NT2/D1 (cell line): ENCODE data around the gene HECTD1.
"Not testable (repeated sequence)": the region's sequence is repeated elsewhere in the genome, so short reads cannot be mapped to it uniquely, and the experiment has no call there.

Experiments
- DNase-seq: peaks from one replicate; pipeline ENCODE4 v3.0.0-alpha.2; 2011; ENCODE audit warnings: low read depth, low spot score
- H3K27me3 ChIP-seq: 2 replicates; pipeline ENCODE4 v1.6.0; 2011; ENCODE audit warnings: mild to moderate bottlenecking; ENCODE audit not compliant: insufficient read length, insufficient read depth
- H3K36me3 ChIP-seq: 2 replicates; pipeline ENCODE4 v1.6.1; 2011; ENCODE audit warnings: mild to moderate bottlenecking, low read length, mixed read lengths; ENCODE audit not compliant: insufficient read depth, insufficient read length
- H3K4me1 ChIP-seq: 2 replicates; pipeline ENCODE4 v1.5.1; 2011; ENCODE audit not compliant: insufficient read depth, insufficient read length
- H3K4me3 ChIP-seq: 2 replicates; pipeline ENCODE4 v1.5.1; 2011; ENCODE audit warnings: low read depth; ENCODE audit not compliant: insufficient read length
- H3K9ac ChIP-seq: 2 replicates; pipeline ENCODE4 v1.6.0; 2011; ENCODE audit warnings: low read depth; ENCODE audit not compliant: insufficient read length
- H3K9me3 ChIP-seq: 2 replicates; pipeline ENCODE4 v1.5.1; 2011; ENCODE audit warnings: mild to moderate bottlenecking, low read length; ENCODE audit not compliant: insufficient read depth
- SUZ12 ChIP-seq: IDR thresholded peaks from 2 replicates; pipeline ENCODE4 v1.6.1; 2011; ENCODE audit not compliant: insufficient read length, insufficient read depth; ENCODE audit errors: extremely low read depth
- YY1 ChIP-seq: IDR thresholded peaks from 2 replicates; pipeline ENCODE4 v1.6.1; 2011; ENCODE audit not compliant: insufficient read length, insufficient read depth
- ZNF274 ChIP-seq: IDR thresholded peaks from 2 replicates; pipeline ENCODE4 v1.6.1; 2011; ENCODE audit warnings: mild to moderate bottlenecking, low read depth, low read length

The HECTD1 gene

DNA sequence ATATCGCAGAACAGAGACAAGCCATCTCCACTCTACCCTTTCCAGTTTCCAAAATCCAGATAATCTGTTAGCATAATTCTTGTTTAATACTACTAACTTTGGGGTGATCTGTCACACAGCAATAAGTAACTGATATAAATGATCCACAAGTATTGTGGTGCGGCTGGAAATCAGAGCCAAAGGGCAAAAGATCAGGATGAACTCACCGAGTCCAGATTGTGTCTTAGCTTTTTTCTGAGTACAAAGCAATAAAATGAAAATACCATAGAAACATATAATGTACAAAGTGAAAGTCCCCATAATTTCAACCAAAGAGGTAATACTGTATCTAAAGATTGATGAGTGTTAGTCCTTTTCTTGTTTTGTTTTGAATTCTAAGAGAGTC, 17.4 kb downstream of the HECTD1 start:
- Histone ChIP-seq H3K4me3 (no peak overlapping the region), H3K9me3 (no peaks in the 10 kb centered on the region), H3K27me3 (no peaks in the 10 kb centered on the region), H3K4me1 (no peaks in the 10 kb centered on the region), H3K36me3 (peaks cover 23% of the 10 kb centered on the region), H3K9ac (no peak overlapping the region)
- TF ChIP-seq ZNF274: no peak
- no peak for TF ChIP-seq YY1
- TF ChIP-seq SUZ12: no peak
- DNase-seq: no peak

- no peaks in the 10 kb centered on the region for H3K9me3 ChIP-seq
- no peaks in the 10 kb centered on the region for H3K4me1 ChIP-seq
- TF ChIP-seq SUZ12: no peak
- TF ChIP-seq YY1: no peak
- TF ChIP-seq ZNF274: no peak
- H3K27me3 ChIP-seq: no peaks in the 10 kb centered on the region
- H3K36me3 ChIP-seq: peaks cover 24% of the 10 kb centered on the region
- DNase-seq: no peak
- no peak overlapping the region for H3K9ac ChIP-seq
- H3K4me3 ChIP-seq: no peak overlapping the region
These were observed 18.0 kb downstream of the HECTD1 start for GRCh38 chr14:31189346-31190218.

- no peak overlapping the region for H3K4me3 ChIP-seq
- H3K9ac ChIP-seq: no peak overlapping the region
- H3K9me3 ChIP-seq: no peaks in the 10 kb centered on the region
- no peak for DNase-seq
- no peaks in the 10 kb centered on the region for H3K4me1 ChIP-seq
- no peak for TF ChIP-seq SUZ12
- TF ChIP-seq ZNF274: no peak
- TF ChIP-seq YY1: no peak
- no peaks in the 10 kb centered on the region for H3K27me3 ChIP-seq
- peaks cover 21% of the 10 kb centered on the region for H3K36me3 ChIP-seq
These were observed 18.8 kb downstream of the HECTD1 start for GRCh38 chr14:31188744-31189143.

- not testable (repeated sequence) for H3K9ac ChIP-seq, H3K27me3 ChIP-seq, DNase-seq, H3K4me1 ChIP-seq, H3K4me3 ChIP-seq, H3K9me3 ChIP-seq
- H3K36me3 ChIP-seq: peaks cover 26% of the 10 kb centered on the region
These were observed 25.6 kb downstream of the HECTD1 start for GRCh38 chr14:31182016-31182415.

- Histone ChIP-seq H3K4me3 (no peak overlapping the region), H3K36me3 (peaks cover 30% of the 10 kb centered on the region), H3K9me3 (no peaks in the 10 kb centered on the region), H3K9ac (no peak overlapping the region), H3K27me3 (no peaks in the 10 kb centered on the region), H3K4me1 (no peaks in the 10 kb centered on the region)
- TF ChIP-seq SUZ12 (no peak), YY1 (no peak), ZNF274 (no peak)
- no peak for DNase-seq
These were observed 26.3 kb downstream of the HECTD1 start for GRCh38 chr14:31181271-31181670.

DNA sequence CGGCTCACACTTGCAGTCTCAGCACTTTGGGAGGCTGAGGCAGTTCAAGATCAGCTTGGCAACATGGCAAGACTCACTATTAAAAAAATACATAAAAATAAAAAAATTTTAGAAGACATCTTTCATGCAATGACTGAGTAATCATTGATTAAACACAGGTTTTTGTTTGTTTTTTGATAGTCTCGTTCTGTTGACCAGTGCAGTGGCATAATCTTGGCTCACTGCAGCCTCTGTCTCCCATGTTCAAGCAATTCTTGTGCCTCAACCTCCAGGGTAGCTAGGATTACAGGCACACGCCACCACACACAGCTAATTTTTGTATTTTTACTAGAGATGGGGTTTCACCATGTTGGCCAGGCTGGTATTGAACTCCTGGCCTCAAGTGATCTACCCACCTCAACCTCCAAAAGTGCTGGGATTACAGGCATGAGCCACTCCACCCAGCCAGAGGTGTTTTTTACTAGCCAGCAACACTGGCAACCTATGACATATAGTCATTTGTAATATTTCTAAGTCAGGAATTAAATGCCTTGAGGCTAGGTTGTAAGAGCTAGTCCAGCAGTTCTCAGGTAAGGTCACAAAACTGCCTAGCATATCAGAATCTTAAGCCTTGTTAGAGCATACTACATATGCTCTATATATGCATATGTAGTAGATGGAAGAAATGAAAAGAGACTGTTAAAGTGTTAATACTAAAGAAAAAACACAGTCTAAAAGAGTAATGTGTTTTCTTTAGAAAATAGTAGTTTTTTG, 27.1 kb downstream of the HECTD1 start:
- no peak overlapping the region for H3K9ac ChIP-seq
- no peak overlapping the region for H3K4me3 ChIP-seq
- no peak for TF ChIP-seq ZNF274
- no peak for DNase-seq
- no peaks in the 10 kb centered on the region for H3K4me1 ChIP-seq
- no peaks in the 10 kb centered on the region for H3K9me3 ChIP-seq
- no peaks in the 10 kb centered on the region for H3K27me3 ChIP-seq
- H3K36me3 ChIP-seq: peaks cover 32% of the 10 kb centered on the region

GRCh38 chr14:31174433-31174832, 33.2 kb downstream of the HECTD1 start:
- peaks cover 79% of the 10 kb centered on the region for H3K36me3 ChIP-seq
- H3K4me1 ChIP-seq: no peaks in the 10 kb centered on the region
- TF ChIP-seq YY1: no peak
- TF ChIP-seq SUZ12: no peak
- TF ChIP-seq ZNF274: no peak

More at GRCh38 chr14:31174433-31174832, 33.2 kb downstream of the HECTD1 start:
- no peaks in the 10 kb centered on the region for H3K27me3 ChIP-seq
- no peak for DNase-seq
- no peak overlapping the region for H3K4me3 ChIP-seq
- H3K9ac ChIP-seq: no peak overlapping the region
- H3K9me3 ChIP-seq: no peaks in the 10 kb centered on the region
